Brain pericyte (primary cell): Measurements from ENCODE around the gene MRPS24.
"Not testable (repeated sequence)": the region's sequence is repeated elsewhere in the genome, so short reads cannot be mapped to it uniquely, and the experiment has no call there.

Source experiments
- DNase-seq: peaks from one replicate; pipeline ENCODE4 v3.0.0-alpha.2; 2012; ENCODE audit warnings: low read depth, low spot score

Gene MRPS24

DNA sequence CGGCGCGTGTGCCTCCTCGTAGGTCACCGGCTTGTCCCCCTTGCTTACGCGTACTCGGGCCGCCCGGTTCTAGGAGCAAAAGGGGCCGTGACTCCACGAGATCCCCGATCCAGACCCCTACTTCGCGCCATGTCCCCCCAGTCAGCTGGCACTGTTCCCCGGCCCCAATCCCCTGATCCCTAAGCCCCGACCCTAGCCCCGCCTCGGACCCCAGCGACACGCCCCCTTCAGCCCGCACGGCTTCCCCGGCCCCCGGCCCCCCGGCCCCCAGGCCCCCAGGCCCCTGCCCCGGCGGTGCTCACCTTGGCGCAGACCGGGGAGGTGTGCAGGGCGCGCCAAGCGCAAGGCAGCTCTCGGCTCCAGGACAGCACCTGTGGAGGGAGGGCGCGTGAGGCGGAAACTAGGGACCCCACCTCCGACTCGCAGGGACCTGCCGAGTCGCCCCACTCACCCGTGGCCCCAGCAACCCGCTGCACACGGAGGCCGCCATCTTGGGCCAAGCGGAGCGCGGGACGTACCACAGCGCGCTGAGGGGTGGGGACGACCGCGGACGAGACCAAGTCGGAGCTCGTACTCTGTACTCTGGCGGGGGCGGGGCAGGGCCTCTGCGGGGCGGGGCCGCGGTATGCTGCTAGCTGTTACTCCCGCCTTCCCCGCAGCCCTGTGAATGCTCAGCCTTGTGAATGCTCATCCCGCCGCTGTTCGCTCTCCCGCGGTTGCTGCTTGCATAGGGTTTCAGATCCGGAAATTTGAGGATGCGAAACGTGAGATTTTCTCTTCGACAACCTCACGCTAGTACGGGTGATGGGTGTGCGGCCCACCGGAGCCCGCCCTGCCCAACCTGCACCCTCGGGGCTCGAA is at the start of gene MRPS24:
Gene MRPS24 (minus strand): TSS at position 512 of the 861 bp plus-strand sequence. CDS start 22 bp downstream, at position 490.
- peak; percentile 74 for DNase-seq

DNA sequence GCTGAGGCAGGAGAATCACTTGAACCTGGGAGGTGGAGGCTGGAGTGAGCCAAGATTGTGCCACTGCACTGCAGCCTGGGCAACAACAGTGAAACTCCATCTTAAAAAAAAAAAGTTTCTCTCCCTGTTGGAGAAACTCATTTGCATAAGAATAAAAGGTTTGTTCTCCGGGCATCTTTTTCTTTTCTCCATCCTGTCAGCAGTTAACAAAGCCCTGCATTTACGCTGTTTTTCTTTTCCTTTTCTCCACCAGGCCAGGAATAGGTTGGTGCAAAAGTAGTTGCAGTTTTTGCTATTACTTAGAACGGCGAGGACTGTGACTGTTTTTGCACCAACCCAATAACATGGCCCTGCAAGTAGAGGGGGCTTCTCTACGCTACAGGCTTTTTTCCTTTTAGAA is 46.6 kb upstream of the MRPS24 start:
- no peak for DNase-seq

DNA sequence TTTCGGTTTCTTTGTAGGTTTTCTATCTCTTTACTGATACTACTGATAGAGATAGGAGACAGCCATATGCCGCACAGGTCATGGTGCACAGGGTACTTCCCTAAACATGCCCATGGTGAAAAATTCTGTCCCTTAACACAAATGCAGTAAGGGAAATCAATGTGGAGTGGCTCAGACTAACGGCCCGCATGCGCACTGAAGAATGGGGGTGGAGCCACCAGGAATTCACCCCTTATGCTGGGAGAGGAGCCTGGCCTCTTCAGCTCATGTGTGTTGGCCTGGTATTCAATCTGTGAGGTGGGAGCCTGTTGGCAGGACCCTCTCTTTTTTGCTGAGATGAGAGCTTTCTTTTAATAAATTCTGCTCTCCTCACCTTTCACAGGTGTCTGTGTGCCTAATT is 45.5 kb upstream of the MRPS24 start:
- no peak for DNase-seq

DNA sequence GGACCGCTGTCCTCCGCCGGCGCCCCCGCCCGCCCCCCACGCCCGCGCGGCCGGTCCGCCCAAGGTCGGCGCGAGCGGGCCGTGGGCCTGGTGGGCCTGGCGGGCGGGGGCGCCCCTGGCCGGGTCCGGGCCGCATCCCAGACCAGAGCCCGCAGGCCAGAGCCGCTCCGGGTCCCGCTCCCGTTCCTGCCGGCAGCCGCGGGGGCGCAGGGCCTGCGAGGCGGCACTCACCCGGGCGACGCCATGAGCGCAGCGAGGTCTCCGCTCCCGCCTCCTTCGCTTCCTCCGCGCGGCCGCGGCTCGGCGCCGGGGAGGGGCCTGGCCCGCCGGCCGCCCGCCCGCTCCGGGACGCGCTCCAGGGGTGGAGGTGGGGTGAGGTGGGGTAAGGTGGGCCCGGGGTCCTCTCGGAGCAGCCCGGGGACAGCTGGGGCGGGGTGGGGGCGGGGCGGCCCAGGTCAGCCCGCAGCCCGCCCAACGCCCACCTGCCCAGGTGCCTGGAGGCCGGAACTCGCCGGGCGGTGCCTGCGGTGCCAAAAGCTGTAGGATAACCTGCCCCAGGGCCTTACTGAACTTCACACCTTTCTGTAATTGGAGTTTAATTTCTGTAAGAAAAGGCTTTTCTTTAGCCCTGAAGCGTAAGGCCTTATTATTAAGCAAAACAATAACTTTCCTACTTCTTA is 37.2 kb upstream of the MRPS24 start, which contains the start of gene URGCP:
Gene URGCP (minus strand): TSS at position 266 of the 680 bp plus-strand sequence. CDS start 21 bp downstream, at position 245.
- no peak for DNase-seq

DNA sequence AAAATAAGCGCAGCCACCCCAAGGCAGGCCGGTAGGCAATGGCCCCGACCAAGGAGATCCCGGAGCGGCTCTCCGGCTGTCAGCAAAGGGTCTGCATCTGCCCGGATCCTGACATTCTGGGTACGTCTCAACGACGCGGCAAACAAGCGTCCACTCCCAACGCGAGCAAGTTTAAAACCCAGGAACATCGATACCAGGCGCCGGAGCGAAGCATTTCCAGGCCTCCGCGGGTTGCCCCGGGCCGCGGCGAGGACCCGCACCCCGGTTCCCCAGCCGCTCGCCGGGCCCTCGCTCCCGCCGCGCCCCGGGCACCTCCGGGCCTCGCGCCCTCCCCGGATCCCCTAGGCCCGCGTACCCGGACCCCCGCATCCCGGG is 36.6 kb upstream of the MRPS24 start:
- no peak for DNase-seq

DNA sequence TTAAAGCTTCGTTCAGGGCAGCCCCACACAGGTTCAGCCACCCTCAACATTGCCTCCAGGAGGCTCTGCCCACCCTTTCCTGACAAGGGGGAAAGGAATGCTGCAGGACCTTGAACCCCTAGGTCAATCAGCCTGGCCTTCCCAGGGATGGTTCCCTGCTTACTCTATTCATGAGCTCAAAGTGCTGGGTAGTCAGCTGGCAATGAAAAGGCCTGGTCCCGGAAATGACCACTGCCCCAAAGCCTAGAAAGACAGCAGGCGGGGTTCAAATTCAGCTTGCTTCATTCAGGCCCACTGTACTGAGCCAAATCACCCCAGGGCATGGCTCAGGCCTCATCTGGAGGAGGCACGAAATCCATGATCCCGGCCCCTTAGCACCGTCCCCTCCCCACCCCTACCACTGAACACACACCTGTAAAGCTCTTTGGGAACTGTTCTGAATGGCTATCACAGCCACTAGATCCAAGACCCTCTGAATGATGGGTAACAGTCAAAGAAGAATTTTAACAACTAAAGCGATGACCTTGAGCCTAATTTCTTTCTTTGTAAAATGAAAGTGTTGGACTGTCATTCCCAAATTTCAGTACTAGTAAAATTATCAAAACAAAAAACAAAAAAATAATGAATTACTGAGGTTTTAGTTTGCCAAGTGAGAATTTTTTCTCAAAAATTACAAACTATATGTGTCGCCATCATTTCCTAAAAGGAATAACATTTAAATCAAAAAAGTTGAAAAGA is 36.1 kb upstream of the MRPS24 start:
- DNase-seq, result no peak

DNA sequence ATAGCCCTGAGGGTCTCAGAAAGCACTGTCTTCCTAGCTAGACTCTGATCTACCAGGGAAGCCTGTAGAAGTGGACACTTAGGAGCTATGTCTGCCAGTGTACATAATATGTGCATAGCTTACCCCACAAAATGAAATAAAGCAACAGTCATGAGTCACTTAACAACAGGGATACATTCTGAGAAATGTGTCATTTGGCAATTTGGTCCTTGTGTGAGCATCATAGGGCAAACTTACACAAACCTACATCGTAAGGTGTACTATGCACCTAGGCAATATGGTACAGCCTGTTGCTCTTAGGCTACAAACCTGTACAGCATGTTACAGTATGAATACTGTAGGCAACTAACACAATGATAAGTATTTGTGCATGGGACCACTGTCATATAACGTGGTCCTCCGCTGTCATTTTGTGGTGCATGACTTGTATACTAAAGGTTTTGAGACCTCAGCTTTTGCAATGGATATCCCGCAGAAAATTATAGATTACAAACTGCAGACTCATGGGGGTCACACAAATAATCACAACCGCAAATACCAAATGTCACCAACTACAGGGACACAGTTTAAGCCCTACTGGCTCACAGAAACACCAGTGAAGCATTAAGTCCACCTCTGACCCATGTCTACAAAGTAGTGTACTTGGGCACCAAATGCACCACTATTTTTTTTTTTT is 35.4 kb upstream of the MRPS24 start:
- DNase-seq, result no peak

DNA sequence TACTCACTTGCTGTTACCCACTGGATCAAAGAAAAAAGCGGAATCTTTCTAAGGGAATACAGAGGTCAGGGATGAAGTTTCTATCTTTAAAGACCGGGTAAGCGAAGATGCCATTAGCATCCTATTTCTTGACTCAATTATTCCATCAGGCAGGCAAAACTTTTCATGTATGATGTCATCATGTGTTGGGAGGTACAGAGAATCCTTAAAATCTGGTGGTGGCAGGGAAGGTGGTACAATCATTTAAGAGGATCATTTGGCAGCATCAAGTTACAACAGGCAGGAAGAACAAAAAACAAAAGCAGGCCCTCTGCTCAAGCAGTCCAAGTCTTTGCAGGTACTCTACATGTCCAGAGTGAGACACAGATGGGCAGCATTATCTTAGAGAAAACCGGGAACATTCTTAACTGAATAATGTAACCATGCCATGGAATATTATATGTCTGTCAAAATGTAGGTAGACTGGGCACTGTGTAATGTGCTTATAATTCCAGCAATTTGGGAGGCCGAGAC is 33.3 kb upstream of the MRPS24 start:
- DNase-seq, result no peak

DNA sequence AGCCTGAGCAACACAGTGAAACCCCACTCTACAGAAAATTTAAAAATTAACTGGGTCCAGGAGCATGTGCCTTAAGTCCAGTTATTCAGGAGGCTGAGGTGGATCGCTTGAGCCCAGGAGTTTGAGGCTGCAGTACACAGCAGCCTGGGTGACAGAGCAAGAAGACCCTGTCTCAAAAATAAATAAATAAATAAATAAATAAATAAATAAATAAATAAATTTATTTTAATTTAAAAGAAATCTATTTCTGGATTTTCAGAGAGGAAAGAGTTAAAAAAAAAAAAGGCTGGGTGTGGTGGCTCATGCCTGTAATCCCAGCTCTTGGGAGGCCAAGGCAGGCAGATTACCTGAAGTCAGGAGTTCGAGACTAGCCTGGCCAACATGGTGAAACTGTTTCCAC is 29.3 kb upstream of the MRPS24 start:
- DNase-seq, result not testable (repeated sequence)

DNA sequence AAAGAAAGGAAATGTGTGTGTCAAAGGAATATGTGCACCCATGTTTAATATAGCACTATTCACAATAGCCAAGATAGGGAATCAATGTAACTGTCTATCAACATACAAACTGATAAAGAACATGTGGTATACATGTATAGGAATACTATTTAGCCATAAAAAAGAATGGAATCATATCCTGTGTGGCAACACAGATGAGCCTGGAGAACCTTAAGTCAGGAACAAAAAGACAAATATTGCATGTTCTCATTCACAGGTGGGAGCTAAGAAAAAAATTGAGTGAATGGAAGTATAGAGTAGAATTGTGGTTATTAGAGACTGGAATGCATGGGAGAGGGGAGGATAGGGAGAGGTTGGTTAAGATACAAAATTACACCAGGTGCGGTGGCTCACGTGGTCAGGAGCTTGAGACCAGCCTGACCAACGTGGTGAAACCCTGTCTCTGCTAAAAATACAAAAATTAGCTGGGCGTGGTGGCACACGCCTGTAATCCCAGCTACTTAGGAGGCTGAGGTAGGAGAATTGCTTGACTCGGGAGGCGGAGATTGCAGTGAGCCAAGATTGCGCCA is 26.6 kb upstream of the MRPS24 start:
- no peak for DNase-seq

DNA sequence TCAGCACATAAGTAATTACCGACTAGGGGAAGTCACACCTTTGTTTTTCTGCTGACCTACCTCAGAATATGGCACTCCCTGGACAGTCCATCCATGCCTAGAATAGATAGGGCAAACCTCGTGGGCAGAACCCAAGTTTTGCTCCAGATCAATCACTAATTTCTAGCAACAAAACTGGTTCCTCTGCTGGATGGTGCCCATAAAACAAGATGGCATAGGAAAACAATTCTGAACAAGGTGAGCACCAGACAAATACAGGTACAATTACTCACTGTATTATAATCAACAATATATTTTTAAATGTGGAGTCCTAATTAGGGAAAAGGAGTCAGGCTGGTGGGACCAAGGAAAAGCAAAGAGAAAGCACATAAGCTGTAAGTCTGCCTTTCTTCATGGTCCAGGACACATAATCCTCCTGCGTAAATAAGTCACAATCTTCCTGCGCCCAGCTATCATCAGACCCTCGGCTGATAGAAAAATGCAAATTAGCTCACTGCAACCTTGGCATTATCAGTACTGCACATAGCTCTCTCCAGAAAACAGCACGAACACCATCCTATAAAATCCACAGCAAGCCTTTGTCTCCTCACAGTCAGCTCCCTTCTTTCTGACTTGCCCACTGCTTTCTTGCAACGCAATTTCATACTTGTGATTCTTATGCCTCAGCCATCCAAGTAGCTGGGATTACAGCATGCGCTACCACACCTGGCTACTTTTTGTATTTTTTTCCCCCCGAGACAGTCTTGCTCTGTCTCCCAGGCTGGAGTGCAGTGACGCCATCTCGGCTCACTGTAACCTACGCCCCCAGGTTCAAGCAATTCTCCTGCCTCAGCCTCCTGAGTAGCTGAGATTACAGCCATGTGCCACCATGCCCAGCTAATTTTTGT is 22.0 kb upstream of the MRPS24 start:
- no peak for DNase-seq

DNA sequence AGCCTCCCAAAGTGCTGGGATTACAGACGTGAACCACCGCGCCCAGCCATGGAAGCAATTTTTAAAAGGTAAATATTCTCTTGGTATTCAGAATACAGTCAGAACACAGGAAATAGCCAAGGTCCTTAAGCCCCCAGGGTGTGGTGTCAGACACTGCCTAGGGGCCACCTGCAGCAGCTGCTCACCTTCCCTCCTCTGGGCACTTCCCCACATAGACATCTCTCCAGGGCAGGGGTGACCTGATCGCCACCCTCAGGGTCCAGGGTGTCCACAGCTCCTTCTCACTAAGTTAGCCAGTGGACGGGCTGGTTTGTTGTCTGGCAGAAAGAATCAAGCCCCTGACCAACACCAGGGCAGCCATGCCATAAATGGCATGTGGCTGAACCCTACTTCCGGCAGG is 21.2 kb upstream of the MRPS24 start:
- DNase-seq, result no peak

DNA sequence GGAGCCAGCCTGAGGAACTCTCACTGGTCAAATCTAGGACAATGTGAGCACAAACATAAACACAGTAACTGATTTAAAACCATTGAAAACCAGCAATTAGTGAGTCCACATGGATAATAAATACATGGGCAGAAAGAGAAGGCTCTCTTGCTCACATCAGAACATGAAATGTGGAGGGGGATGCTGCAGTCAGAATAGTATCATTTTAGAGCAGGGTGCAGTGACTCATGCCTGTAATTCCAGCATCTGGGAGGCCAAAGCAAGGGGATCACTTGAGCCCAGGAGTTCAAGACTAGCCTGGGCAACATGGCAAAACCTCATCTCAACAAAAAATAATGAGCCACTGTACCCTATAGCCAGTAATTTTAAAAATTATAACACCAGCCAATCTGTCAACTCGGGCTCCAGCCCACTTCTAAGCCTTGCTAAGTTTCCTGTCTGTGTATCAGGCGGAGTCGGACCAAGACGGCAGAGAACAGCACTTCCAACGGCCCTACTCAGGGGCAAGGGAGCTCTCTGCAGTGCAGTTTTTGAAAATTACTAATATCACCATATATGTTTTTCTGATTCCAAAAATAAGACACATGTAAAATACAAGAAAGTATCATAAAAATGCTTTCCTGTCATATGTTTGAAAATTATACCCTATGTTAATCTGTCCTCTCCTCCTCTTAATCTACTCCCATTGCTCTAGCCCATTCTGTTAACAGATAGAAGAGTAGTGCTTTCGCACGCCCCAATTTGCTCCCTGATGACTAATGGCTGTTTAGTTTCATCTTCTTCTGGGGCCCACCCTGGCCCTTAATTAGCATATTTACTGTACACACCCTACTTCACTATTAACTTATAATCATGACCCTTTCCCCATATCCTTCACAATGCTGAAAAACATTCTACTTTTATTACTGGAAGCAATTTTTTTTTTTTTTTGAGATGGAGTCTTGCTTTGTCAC is 20.0 kb upstream of the MRPS24 start:
- DNase-seq, result no peak

DNA sequence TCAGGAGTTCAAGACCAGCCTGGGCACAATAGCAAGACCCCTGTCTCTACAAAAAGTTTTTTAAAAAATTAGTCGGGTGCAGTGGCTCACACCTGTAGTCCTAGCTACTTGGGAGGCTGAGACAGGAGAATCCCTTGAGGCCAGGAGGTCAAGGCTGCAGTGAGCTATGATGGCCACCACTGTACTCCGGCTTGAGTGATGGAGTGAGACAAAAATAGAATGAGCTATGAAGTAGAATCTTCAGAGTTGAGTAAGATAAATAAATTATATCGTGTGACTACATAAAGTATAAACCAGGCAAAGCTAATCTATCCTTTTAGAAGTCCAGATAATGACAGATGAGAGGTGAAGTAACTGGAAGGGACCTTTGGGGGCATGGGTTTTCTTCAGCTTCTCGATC is 15.3 kb upstream of the MRPS24 start:
- DNase-seq, result no peak

DNA sequence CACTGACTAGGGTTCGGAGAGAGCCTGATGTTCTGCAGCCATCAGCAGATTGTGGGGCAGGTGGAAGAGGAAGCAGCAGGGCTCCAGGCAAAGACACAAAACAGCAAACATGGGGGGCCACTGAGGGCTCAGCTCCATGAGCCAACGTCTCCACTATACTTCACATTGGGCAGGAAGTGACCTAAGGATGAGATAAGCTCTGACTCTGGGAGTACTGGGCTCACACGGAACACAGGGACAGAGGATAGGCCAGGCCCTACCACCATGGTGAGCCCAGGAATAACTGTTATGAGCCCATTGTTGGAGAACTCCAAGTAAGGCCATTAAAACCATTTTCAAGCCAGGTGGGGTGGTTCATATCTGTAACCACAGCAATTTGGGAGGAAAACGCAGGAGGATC is 14.9 kb upstream of the MRPS24 start:
- DNase-seq, result no peak

DNA sequence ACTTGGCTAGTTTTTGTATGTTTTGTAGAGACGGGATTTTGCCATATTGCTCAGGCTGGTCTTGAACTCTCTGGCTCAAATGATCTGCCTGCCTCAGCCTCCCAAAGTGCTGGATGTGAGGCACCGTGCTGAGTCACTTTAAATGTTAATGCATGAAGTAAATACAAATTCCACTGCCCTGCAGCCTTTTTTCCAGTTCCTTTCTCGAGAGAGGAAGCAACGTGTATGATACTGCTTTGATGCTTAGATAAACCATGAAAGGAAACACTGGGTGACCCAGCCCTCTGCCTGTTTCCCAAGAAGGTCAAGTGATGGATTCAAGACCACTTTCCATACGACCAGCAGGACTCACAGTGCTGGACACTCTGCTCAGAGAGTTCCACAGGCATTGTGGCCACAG is 11.3 kb upstream of the MRPS24 start:
- no peak for DNase-seq

DNA sequence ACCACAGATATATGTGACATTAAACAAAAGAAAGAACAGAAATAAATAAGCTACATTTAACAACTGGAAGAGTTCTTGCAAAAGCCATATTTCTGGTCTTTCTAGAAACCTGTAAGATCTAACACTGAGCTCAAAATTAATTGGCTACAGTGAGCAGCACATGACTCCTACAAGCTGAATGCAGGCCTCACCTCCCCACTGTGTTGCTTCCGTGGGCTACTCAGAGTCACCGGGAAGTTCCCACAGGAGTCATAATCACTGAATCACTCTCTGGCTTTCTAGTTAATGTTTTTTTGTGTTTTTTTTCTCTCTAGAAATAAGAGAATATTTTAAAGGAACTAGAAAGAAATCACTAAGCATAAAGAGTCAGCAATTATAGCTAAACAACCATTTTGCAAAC is 10.2 kb upstream of the MRPS24 start:
- DNase-seq, result no peak

DNA sequence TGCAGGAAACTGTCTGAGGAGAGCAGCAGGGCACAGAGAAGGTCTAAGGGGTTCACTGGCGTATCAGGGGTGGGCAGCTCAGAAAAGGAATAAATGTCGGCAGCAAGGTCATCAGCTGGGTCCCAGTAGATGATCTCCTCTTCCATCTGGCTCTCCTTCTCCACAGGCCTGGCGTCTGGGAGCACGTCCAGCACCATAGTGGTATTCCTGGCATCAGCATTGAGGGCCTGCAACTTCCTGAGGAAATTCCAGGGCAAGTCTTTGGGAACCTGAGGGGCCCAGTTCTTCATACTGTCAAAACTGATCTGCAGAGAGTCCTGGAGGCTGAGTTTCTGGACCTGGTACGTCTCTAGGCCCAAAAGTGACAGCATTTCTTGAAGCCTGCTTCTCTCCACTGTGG is 9.6 kb upstream of the MRPS24 start:
- no peak for DNase-seq
